ENCODE results near the gene FGF7.
"Not testable (repeated sequence)": the region's sequence is repeated elsewhere in the genome, so short reads cannot be mapped to it uniquely, and the experiment has no call there.

FGF7 gene

GRCh38 chr15:49473031-49473430, 50.0 kb downstream of the FGF7 start:
- no peak for DNase-seq (ENCODE audit: low spot score)
- in situ Hi-C loops (cut with MboI; ENCODE audit: low pct_unique_long_range_greater_than_20kb, low sequenced_read_pairs, unreplicated experiment): no loop called here
- no peak for TF ChIP-seq CTCF (IDR thresholded peaks at IDR 0.05; ENCODE audit: extremely low read depth, insufficient read depth, missing control alignments)

- in situ Hi-C loops (cut with MboI; ENCODE audit: low pct_unique_long_range_greater_than_20kb, low sequenced_read_pairs, unreplicated experiment); DNase-seq (ENCODE audit: low spot score): not testable (repeated sequence)
Measured at GRCh38 chr15:49478021-49478420, 55.0 kb downstream of the FGF7 start.

GRCh38 chr15:49478982-49479381, 55.9 kb downstream of the FGF7 start:
- in situ Hi-C loops (cut with MboI; ENCODE audit: low pct_unique_long_range_greater_than_20kb, low sequenced_read_pairs, unreplicated experiment): not testable (repeated sequence)

GRCh38 chr15:49485401-49485800, 62.4 kb downstream of the FGF7 start:
- DNase-seq (ENCODE audit: low spot score); in situ Hi-C loops (cut with MboI; ENCODE audit: low pct_unique_long_range_greater_than_20kb, low sequenced_read_pairs, unreplicated experiment): not testable (repeated sequence)

More at GRCh38 chr15:49478982-49479381, 55.9 kb downstream of the FGF7 start:
- DNase-seq (ENCODE audit: low spot score): not testable (repeated sequence)

- DNase-seq (ENCODE audit: low spot score): no peak
- TF ChIP-seq CTCF (IDR thresholded peaks at IDR 0.05; ENCODE audit: extremely low read depth, insufficient read depth, missing control alignments): no peak
- in situ Hi-C loops (cut with MboI; ENCODE audit: low pct_unique_long_range_greater_than_20kb, low sequenced_read_pairs, unreplicated experiment): no loop called here
Measured at GRCh38 chr15:49490966-49491365, 67.9 kb downstream of the FGF7 start.

- in situ Hi-C loops (cut with MboI; ENCODE audit: low pct_unique_long_range_greater_than_20kb, low sequenced_read_pairs, unreplicated experiment): no loop called here
- no peak for DNase-seq (ENCODE audit: low spot score)
- no peak for TF ChIP-seq CTCF (IDR thresholded peaks at IDR 0.05; ENCODE audit: extremely low read depth, insufficient read depth, missing control alignments)
Measured at GRCh38 chr15:49492151-49492550, 69.1 kb downstream of the FGF7 start.

GRCh38 chr15:49492830-49493229, 69.8 kb downstream of the FGF7 start:
- TF ChIP-seq CTCF (IDR thresholded peaks at IDR 0.05; ENCODE audit: extremely low read depth, insufficient read depth, missing control alignments): no peak
- DNase-seq (ENCODE audit: low spot score): no peak

GRCh38 chr15:49494842-49495241, 71.8 kb downstream of the FGF7 start:
- no peak for DNase-seq (ENCODE audit: low spot score)
- in situ Hi-C loops (cut with MboI; ENCODE audit: low pct_unique_long_range_greater_than_20kb, low sequenced_read_pairs, unreplicated experiment): no loop called here
- TF ChIP-seq CTCF (IDR thresholded peaks at IDR 0.05; ENCODE audit: extremely low read depth, insufficient read depth, missing control alignments): no peak

More at GRCh38 chr15:49492830-49493229, 69.8 kb downstream of the FGF7 start:
- in situ Hi-C loops (cut with MboI; ENCODE audit: low pct_unique_long_range_greater_than_20kb, low sequenced_read_pairs, unreplicated experiment): no loop called here

All from GM13977 (cell line).